Prostate gland (tissue), 2 donors: Measurements from ENCODE around the gene NAE1. TPM values are rescaled to one million over a fixed set of nuclear protein-coding genes. Genes with fewer than 3 reads are reported as not detected.

Experiments used
- DNase-seq: peaks from one replicate; pipeline ENCODE4 v3.0.0-alpha.2; 2019; ENCODE audit warnings: low spot score
- H3K27ac ChIP-seq, 2 donors: fragments of 200-600 bp; sonication (generic); 2 replicates each; pipeline ENCODE4 v1.5.1; 2017 to 2019
- H3K27me3 ChIP-seq: fragments of 200-600 bp; sonication (generic); replicated peaks from 2 replicates; pipeline ENCODE4 v1.5.1; 2019; ENCODE audit not compliant: insufficient read depth
- H3K36me3 ChIP-seq, 2 donors: fragments of 200-600 bp; sonication (generic); 1 replicate in 1 of 2; 2 replicates in 1 of 2; pipeline versions ENCODE4 v1.5.1 to v1.8.1; 2017 to 2019
- H3K4me1 ChIP-seq: fragments of 200-600 bp; sonication (generic); replicated peaks from 2 replicates; pipeline ENCODE4 v1.5.1; 2019
- H3K4me3 ChIP-seq, 2 donors: fragments of 200-600 bp; sonication (generic); 2 replicates each; pipeline ENCODE4 v1.5.1; 2017 to 2019
- H3K9me3 ChIP-seq: fragments of 200-600 bp; sonication (generic); 2 replicates; pipeline ENCODE4 v1.5.1; 2017
- POLR2A ChIP-seq: fragments of 450-650 bp; IDR thresholded peaks from one replicate; pipeline ENCODE4 v1.6.1; 2016; ENCODE audit warnings: antibody characterized with exemption, mild to moderate bottlenecking
- POLR2AphosphoS5 ChIP-seq: sonication (generic); formaldehyde crosslinking; IDR thresholded peaks from one replicate; pipeline ENCODE4 v1.6.1; 2017; ENCODE audit warnings: antibody characterized with exemption
- WGBS: methylation state at CpG from one replicate; pipeline ENCODE4 v1.1.5; 2018; 5-methylcytosine and 5-hydroxymethylcytosine counted together
- intact Hi-C: fragments of 100-400 bp; cut with DNase I; formaldehyde crosslinking; loops from one replicate; pipeline ENCODE4 v1.14.2; 2022
- total RNA-seq, 2 donors: library from RNA; depleted of rRNA; stranded (reverse); fragments of >200 nt; gene quantifications; one replicate each; pipeline ENCODE4 v1.1.0, GENCODE V29; 2016
- TF ChIP-seq, protein P1 (sequence below), 4 experiments: fragments of 200-600 bp in 2 of 4; fragments of 450-650 bp in 2 of 4; sonication (generic) in 2 of 4; IDR thresholded peaks; 1 replicate in 3 of 4; 2 replicates in 1 of 4; pipeline ENCODE4 v1.5.1; 2016 to 2019; ENCODE audit warnings: antibody characterized with exemption in 4 of 4, mild to moderate bottlenecking in 2 of 4, moderate library complexity in 2 of 4

Gene NAE1
- total RNA-seq, 2 donors from 2014 or later: 39.6 to 58.2 TPM

DNA sequence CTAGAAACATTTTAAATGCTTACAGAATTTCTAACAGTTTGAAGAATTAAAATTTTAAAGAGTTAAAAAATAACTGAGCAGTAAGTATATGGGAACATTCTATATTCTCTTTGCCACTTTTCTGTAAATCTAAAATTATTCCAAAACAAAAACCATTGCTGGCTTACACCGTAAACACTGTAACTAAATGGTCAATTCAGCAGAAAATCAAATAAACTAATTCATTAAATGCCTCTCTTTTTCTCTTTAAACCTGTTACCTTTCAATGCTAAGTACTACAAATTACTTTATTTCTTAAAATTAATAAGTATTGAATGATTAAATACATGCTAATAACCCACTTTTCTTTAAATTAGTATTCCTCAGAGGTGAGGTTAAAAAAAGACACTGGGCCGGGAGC lies 43.3 kb downstream of the NAE1 start:
- TF ChIP-seq, protein P1, sequence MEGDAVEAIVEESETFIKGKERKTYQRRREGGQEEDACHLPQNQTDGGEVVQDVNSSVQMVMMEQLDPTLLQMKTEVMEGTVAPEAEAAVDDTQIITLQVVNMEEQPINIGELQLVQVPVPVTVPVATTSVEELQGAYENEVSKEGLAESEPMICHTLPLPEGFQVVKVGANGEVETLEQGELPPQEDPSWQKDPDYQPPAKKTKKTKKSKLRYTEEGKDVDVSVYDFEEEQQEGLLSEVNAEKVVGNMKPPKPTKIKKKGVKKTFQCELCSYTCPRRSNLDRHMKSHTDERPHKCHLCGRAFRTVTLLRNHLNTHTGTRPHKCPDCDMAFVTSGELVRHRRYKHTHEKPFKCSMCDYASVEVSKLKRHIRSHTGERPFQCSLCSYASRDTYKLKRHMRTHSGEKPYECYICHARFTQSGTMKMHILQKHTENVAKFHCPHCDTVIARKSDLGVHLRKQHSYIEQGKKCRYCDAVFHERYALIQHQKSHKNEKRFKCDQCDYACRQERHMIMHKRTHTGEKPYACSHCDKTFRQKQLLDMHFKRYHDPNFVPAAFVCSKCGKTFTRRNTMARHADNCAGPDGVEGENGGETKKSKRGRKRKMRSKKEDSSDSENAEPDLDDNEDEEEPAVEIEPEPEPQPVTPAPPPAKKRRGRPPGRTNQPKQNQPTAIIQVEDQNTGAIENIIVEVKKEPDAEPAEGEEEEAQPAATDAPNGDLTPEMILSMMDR (IDR thresholded peaks at IDR 0.05): no peak
- no peak for TF ChIP-seq POLR2AphosphoS5
- no peak for TF ChIP-seq POLR2A
- Histone ChIP-seq H3K4me3 (no peak overlapping the region), H3K27me3 (no peaks in the 10 kb centered on the region), H3K27ac (no peak overlapping the region), H3K36me3 (no peaks in the 10 kb centered on the region), H3K4me1 (no peaks in the 10 kb centered on the region), H3K9me3 (no peaks in the 10 kb centered on the region)
- intact Hi-C loops: no loop called here
- WGBS: 98% methylated on average over 2 of the region's 2 CpGs
- no peak for DNase-seq

DNA sequence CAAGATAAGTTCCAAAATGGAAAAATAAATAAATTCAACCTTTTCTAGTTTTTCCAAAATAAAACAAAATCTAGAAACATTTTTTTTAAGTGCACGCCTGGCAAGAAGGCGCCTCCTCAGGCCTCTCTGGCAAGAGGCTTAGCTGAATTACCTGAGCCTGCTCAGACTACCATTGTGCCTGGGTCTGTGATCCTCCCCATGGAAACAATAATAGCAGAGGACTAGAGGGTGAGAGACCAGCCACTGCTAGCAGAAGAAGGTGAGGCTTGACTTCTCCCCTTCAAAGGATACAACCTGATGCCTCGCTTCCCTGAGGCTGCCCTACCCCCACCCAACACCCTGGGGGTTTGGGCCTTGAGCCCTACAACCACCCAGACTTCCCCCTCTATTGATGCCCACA lies 44.2 kb downstream of the NAE1 start:
- DNase-seq: no peak
- WGBS: 97% methylated on average over 3 of the region's 3 CpGs
- intact Hi-C loops: no loop called here

DNA sequence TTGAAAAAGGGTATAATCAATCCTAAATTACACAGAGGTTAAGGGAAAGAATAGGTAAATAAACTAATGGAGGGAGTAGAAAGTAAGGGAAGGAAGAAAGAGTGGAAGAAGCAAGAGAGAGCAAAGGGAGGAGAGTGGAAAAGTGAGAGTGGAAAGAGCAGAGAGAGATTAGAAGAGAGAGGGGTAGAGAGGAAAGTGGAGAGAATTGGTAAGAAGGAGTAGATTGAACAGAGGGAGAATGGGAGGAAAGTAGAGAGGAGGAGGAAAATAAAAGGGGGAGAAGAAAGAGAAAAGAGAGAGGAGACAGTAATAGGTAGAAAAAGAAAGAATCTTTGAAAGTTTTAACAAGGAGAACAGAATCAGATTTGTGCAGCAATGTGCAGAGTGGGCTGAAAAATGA lies 54.3 kb downstream of the NAE1 start:
- TF ChIP-seq POLR2A (no peak), POLR2AphosphoS5 (no peak)
- TF ChIP-seq, protein P1 (IDR thresholded peaks at IDR 0.05): no peak
- Histone ChIP-seq H3K4me1 (no peaks in the 10 kb centered on the region), H3K9me3 (no peaks in the 10 kb centered on the region), H3K36me3 (no peaks in the 10 kb centered on the region), H3K27ac (no peak overlapping the region), H3K4me3 (no peak overlapping the region), H3K27me3 (no peaks in the 10 kb centered on the region)
- no peak for DNase-seq
- intact Hi-C loops: no loop called here

More for the DNA sequence above, 44.2 kb downstream of the NAE1 start:
- TF ChIP-seq POLR2AphosphoS5 (no peak), POLR2A (no peak)
- TF ChIP-seq, protein P1 (IDR thresholded peaks at IDR 0.05): no peak
- no peak overlapping the region for H3K4me3 ChIP-seq
- no peaks in the 10 kb centered on the region for H3K4me1 ChIP-seq
- no peaks in the 10 kb centered on the region for H3K27me3 ChIP-seq
- H3K27ac ChIP-seq: no peak overlapping the region
- H3K36me3 ChIP-seq: no peaks in the 10 kb centered on the region
- H3K9me3 ChIP-seq: no peaks in the 10 kb centered on the region

DNA sequence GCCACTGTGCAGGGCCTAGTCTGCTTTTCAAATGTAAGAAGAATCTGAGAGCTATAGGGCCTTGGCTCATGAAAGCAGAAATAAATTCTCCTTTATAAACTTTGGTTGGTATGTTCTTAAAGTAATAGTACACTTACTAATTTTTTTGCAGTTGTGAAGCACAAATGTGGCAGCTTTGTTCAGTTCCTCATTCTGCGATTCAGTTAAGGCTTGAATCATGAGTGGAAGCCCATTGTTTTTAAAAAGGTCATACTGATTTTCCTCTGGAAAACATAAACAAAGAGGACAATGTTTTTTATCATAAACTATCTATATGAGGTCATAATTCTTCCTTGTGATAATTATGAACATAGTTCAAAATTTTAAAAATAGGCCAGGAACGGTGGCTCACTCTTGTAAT lies 55.8 kb downstream of the NAE1 start:
- intact Hi-C loops: no loop called here
- TF ChIP-seq, protein P1 (IDR thresholded peaks at IDR 0.05): no peak
- TF ChIP-seq POLR2A: no peak
- TF ChIP-seq POLR2AphosphoS5: no peak
- 66% methylated on average over 2 of the region's 2 CpGs for WGBS
- no peak for DNase-seq
- no peaks in the 10 kb centered on the region for H3K9me3 ChIP-seq
- no peaks in the 10 kb centered on the region for H3K27me3 ChIP-seq
- no peaks in the 10 kb centered on the region for H3K36me3 ChIP-seq
- no peak overlapping the region for H3K4me3 ChIP-seq
- H3K27ac ChIP-seq: no peak overlapping the region
- no peaks in the 10 kb centered on the region for H3K4me1 ChIP-seq

DNA sequence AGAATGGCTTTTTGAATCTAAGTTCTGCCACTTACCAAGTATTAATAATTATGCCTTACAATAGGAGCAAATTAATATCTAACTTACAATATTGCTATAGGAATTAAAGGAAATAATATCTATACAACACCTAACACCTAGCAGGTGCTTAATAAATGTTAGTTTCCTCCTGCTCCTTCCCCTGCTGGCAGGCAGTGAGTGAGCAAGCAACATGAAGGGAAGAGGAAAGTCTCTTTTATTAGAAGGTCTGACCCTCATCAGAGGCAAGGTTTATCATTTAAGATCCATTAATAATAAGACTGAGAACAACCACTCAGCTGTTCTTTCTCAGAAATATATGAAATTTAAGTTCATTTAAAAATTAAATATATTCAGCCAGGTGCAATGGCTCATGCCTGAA lies 72.7 kb downstream of the NAE1 start:
- no peak for TF ChIP-seq POLR2AphosphoS5
- TF ChIP-seq, protein P1 (IDR thresholded peaks at IDR 0.05): no peak
- TF ChIP-seq POLR2A: no peak
- no peaks in the 10 kb centered on the region for H3K36me3 ChIP-seq
- intact Hi-C loops: no loop called here
- no peak for DNase-seq
- no peak overlapping the region for H3K4me3 ChIP-seq
- H3K4me1 ChIP-seq: no peaks in the 10 kb centered on the region
- no peaks in the 10 kb centered on the region for H3K9me3 ChIP-seq
- H3K27me3 ChIP-seq: no peaks in the 10 kb centered on the region
- H3K27ac ChIP-seq: no peak overlapping the region
